GM21367 (cell line): ENCODE data around the gene ARHGAP12.

Experiments used
- ATAC-seq: cut with Tn5 transposase; IDR thresholded peaks from one replicate; pipeline ENCODE4 v1.9.1; 2021; ENCODE audit not compliant: unreplicated experiment

The ARHGAP12 gene

DNA sequence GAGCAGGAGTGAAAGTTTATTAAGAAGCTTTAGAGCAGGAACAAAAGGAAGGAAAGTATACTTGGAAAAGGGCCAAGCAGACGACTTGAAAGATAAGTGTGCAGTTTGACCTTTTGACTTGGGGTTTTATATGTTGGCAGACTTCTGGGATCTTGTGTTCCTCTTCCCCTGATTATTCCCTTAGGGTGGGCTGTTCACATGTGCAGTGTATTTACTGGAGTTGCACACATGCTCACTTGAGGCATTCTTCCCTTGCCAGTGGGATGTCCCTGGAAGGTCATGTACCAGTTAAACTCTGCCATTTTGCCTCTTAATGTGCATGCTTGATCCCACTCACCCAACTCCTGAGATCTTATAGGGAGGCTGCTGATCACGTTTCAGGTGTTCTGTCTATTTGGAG, 23.4 kb upstream of the ARHGAP12 start:
- no peak for ATAC-seq

DNA sequence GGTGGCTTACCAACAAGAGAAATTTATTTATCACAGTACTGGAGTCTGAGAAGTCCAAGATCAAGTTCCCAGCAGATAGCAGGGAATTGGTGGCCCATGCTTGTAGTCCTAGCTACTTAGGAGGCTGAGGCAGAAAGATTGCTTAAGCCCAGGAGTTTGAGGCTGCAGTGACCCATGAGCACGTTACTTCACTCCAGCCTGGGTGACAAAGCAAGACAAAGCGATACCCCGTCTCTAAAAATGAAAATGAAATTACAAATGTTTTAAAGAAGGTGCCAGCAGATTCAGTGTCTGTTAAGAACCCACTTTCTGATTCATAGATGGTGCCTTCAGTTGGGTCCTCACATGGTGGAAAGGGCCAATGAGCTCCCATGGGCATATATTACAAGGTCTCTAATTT, 20.6 kb upstream of the ARHGAP12 start:
- ATAC-seq = no peak

DNA sequence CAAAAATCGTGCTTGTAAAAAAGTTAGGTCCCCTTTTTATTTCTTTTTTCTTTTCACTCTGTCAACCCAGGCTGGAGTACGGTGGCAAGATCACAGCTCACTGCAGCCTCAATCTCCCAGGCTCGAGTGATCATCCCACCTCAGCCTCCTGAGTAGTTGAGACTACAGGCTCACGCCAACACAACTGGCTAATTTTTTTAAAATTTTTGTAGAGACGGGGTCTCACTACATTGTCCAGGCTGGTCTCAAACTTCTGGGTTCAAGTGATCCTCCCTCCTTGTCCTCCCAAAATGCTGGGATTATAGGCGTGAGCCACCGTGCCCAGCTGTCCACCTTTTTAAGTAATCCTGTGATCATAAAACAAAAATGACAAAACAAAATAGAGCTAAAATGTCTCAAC, 19.4 kb upstream of the ARHGAP12 start:
- no peak for ATAC-seq

DNA sequence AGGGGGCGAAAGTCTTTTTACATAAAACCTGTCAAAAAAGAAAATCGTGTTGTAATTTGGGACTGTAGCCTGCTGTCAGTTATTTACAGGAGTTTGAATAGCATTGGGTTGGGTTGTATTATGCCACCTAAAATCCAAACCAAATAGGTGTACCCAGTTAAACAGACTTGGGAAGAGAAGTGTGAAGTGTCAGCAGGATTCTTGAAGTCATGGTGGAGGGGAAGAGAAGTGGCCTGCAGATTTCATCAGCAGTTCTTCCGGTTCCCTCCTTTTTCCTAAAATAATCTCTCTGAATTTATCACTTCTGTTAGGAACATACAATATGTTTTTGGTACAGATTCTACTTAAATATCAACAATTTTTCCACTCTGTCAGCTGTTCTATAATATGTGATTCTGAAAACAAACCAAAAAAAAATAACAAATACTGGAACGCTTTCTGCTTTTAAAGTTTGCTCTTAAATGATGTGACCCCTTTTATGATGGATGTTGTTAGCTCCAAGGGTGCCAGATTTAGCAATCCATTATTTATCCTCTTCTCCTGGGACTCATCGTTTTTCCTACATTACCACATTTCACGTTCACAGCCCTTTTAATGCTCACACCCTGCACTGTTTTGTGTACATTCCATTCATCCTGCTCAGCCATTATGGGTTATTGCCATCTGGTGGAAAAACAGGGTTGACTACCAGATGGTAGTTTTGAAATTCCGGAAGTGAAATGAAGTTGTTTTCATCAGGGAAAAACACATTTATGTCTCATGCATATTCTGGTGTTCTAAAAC, 18.7 kb upstream of the ARHGAP12 start:
- no peak for ATAC-seq

DNA sequence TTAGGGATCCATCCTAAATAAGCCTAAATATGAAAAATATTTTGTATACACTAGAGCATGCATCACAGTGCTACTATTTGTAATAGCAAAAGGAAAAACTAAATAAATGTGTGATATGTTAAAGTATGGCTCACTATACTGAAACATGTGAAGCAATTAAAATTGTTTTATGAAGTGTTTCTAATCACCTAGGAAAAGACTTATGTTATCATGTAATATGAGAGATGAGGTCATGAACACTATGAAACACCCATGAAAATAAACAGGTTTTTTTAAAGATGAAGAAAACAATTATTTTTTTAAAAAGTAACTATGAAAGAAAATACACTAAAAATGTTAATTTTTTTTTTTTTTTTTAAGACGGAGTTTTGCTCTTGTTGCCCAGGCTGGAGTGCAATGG, 16.8 kb upstream of the ARHGAP12 start:
- ATAC-seq = no peak

DNA sequence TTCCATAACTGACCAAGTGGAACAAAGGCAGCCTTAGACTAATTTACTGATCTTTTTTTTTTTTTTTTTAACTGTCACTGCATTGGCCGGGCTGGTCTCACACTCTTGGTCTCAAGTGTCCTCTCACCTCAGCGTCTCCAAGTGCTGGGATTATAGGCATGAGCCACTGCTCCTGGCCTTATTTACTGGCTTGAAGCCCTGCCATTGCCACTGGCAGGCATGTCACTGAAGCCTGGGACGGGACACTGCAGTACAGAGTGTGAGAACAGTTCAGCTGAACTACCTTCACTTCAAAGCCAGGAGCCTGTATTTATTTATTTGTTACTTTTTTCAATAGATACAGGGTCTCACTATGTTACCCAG, 15.4 kb upstream of the ARHGAP12 start:
- no peak for ATAC-seq

DNA sequence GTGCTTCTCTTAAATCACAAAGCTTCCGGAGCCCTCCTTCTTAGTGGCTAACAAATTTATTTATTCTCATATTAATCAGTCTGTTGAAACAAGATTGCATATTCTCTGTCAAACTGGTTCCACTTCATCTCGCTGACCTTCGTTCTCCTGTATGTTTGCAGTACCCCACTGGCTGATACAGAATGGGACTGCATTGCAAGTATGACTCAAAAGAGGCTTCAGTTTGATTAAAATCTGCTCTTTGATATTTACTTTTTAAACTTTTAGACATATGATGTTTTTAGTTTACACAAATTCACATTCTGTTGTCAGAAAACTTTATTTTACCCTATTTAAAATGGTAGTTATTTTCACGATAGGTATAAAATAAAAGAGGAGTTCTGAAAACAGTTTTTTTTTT, 14.3 kb upstream of the ARHGAP12 start:
- no peak for ATAC-seq

DNA sequence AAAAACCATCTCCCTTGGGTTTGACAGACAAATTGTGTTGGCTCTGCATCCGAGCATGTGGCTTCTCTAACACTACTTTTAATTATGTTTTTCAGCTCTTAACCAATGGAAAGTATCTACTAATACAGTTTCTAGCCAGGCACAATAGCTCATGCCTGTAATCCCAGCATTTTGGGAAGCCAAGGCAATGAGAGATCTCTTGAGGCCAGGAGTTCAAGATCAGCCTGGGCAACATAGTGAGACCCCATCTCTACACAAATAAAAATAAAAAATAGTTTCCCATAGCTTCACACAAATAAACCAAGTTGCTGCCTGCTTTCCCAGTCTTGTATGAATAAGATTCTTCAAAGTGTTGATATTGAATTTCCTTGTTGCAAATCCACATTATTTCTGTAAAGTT, 13.8 kb upstream of the ARHGAP12 start:
- no peak for ATAC-seq

DNA sequence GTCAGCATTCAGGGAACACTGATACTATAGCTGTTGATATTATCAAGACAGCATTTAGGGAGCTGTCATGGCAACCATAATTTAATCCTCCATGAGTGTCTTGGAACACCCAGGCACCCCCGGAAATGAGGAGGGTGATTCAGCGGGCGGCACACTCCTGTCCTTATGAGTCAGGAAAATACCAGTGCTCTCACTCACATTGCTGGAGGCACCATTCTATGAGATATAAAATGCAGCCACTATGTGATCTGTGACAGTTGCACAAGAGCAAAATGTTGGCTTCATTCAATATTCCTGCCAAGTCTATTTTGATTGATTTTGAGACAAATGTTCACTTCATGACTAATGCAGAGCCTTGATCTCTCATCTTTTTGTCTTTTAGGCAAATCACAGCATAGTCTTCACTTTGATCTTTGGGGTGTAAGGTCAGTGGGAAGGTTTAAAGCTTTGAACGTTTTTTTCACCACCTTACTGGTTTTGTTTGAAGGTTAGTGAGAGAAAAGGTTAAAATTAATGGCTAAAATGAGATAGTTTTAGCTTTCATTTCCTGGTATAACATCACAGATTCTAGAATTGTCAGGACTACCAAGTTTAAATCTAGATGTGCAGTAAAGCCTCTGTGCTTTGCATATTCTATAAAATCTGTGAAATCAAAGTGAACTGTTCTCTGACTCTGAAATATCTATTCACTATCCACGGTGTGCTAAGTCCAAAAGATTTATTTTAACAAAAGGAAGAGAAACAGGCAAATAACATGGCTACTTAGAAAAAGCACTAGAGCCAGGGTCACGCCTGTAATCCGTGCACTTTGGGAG, 12.4 kb upstream of the ARHGAP12 start:
- ATAC-seq = no peak

DNA sequence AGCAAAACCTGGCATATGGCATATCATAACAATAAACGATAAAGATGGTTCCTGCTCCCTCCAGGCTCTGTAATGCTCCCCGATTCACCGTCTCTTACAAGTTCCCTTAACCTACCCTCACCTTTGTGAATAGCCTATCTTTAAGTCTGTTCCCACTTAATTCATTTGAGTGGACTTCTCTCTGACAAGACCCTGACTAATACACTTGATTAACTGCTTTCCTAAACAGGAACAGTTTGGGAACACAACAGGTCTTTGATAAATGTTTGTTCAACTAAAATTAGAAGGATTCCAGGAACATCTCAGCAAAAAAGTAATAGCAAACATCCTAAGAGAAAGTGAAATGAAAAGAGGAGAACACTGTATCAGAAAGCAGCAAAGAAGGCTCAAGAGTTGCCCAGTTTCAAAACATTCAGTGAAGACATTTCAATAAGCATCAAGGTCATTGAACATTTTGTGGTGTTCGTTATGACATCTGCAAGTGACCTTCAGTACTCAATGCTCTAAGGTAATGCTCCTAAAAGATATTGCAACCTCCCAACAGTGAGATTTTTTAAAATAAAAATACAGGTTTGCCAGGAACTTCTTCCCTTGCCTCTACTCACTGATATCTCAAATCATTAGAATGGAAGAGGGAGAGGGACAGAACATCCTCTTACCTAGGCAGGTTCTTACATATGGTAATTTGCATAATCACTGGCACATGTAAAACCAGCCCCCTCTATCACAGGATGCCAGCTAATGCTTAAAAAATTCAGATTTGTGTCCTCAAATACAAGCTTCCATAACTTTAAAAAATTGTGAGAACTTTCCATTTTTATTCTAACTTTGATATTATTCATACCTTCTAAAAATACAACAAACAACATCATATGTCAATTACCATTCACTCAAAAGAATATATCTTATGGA, 11.4 kb upstream of the ARHGAP12 start:
- no peak for ATAC-seq

DNA sequence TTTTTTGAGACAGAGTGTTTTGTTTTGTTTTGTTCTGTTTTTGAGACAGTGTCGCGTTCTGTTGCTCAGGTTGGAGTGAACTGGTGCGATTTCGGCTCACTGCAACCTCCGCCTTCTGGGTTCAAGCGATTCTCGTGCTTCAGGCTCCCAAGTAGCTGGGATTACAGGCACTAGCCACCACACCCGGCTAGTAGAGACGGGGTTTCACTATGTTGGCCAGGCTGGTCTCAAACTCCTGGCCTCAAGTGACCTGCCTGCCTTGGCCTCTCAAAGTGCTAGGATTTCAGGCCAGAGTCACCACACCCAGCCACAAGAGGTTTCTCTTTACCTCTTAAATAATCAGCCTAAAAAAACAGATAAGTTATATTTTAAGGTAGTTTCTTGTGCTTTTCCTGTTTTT, 8.7 kb upstream of the ARHGAP12 start:
- ATAC-seq = no peak

DNA sequence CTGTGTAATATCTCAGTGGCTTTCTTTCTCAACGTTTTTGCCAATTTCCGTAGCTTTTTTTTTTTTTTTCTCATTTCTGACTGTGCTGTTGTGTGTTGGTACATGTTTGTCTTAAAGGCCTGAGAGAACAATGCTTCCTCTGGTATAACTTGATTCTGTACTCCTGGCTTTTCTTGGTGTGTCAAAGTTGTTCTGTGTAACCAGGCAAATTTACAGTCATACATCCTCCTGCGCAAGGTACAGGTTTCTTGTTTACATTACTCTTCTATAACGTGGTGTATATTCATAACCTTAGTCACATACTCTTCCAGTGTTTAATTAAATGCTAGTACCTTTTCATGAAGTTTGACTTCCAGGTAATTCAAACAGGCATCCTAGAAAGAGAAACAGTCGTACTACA, 8.3 kb upstream of the ARHGAP12 start:
- no peak for ATAC-seq

DNA sequence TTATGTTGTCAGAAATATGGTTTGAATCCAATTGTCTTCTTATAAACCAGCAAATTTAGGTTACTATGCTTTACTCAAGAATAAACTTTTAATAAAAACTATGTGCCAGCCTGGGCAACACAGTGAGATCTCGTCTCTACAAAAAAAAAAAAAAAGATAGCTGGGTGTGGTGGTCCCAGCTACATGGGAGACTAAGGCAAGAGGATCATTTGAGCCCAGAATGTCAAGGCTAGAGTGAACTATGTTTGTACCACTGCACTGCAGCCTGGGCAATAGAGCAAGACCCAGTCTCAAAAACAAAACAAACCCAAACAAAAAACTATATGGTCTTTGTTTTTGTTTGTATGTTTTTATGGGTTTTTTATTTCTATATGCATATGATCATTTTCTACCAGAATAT, 7.5 kb upstream of the ARHGAP12 start:
- ATAC-seq = no peak

DNA sequence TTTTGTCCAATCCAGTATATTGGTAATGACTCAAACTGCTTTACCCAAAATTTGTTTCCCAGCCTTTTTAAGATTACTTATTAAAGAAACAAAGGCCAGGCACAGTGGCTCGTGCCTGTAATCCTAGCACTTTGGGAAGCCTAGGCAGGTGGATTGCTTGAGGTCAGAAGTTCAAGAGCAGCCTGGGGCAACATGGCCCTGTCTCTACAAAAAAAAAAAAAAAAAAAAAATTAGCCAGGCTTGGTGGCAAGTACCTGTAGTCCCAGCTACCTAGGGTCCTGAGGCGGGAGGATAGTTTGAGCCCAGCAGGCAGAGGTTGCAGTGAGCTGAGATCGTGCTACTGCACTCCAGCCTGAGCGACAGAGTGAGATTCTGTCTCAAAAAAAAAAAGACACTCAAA, 7.0 kb upstream of the ARHGAP12 start:
- ATAC-seq = no peak

DNA sequence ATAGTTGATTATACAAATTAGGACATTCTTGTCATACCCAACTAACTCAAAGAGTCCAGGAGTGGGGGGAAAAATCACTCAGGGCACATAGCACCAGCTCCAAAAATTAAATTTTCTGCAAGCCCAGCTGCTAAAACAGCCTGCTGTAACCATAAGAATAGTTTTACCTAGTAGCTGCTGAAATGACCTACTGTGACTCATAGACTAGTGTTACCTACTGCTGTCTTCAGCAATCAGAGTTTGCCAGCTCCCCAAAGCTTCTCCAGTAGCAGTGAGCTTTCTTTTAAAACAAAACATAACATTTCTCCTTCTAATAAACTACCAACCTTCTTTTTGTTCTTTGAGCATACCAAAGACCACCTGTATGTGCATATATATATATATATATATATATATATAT, 4.2 kb upstream of the ARHGAP12 start:
- no peak for ATAC-seq

DNA sequence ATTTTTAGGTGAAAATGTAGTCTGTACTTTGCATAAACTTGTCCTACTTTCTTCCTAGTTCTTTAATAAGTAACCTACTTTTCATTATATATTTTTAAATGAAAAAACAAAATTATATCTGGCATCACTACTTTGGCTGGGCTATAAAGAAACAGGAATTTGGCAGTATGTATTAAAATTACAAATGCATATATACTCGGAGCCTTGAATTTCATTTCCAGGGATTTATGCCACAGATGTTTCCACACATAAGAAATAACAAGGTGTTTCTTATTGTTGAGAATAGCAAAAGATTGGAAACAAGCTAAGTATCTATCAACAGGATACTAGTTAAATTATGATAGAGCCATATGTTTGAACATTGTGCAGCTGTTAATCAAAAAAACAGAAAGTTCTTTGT, 2.2 kb upstream of the ARHGAP12 start:
- no peak for ATAC-seq

DNA sequence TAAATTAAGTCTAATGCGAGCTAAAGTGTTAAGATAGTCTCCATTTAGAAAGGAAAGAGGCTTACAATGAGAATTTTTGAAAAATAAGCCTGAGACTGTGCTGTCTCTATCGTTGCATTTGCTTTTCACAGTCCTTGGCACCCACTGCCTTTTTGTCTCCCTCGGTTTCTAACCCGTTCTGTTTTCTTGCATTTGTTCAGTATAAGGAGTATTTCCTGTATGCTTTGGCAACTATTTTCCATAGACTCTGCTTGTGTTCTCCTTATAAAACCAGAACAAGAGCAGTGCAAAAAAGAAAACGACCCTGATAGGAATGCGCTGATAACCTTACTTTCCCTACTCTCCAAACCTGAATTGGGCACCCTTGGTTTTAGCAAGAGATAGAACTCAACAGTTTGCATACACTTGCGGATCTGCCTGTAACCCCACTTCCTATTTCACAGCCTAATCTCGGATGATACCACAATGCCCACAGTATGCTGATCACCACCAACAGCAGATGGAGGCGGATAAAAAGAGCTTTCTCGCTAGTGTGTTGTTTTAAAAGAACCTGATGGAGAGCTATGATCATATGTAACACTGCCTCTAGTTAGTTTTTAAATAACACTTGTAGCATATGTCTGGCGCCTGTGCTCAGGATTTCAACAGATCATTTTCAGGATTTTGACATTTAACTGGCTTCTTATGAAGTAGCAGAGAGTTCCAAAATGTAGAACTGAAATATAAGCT, 1.6 kb upstream of the ARHGAP12 start:
- peak; percentile 41 for ATAC-seq

DNA sequence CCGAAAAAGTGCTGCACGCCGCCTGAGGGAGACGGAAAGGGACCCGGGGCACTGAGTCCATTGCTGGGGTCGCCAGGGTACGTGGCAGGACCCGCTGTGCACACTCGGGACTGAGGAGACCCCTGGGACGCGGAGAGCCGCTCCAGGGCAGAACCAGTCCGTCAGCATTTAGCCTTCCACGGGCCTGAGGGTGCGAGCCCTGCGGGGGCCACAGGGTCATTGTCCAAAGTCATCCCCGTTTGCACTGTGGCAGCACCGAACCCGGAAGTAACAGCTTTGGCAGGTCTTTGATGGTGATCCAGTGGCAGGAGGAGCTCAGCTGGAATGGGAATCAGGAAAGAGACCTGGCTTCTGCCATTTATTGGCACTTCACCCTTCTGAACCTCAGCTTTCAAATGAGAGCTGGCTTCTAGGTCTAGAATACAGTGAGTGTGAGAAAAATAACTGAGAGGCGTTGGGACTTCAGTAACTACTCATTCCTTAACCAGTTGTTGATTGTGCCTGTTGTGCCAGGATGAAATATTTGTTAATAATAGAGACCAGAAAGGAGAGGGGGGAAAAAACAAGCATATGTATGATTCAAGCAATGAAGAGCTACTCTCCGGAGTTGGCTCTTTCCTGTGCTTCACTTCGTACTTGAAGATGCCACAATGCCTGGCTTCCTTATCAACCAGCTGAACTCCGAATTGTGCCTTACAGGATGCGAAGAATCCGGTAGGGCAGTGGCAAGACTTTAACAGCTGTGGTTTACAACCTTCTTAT, 811 bp upstream of the ARHGAP12 start:
- no peak for ATAC-seq

DNA sequence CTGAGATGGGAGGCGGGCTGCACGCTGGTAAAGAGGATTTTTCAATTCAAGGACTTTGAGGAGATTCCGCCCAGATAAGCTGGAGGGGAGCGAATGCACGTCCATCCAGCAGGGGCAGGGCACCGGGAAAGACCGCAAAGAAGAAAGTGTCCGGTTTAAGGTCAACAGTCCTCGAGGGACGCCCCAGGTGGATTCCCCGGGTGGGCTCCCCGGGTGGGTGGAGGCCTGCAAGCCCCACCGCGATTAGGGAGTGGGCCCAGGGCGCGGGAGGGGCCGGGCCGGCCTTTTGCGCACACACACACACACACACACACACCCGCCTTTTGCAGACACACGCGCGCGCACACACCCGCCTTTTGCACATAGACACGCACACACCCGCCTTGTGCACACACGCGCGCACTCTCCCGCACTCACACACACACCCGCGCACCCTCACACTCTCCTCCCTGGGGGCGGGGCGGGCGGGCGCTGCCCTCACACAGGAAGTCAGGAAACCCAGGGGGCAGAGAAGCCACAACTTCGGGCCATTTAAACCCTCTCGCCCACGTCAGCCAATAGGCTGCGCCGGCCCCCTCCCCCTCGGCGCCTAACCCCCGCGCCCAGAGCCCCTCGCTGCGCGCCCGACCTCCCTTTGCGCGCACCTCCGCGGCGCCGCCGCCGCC, 615 bp downstream of the ARHGAP12 start:
- peak; percentile 23 for ATAC-seq

DNA sequence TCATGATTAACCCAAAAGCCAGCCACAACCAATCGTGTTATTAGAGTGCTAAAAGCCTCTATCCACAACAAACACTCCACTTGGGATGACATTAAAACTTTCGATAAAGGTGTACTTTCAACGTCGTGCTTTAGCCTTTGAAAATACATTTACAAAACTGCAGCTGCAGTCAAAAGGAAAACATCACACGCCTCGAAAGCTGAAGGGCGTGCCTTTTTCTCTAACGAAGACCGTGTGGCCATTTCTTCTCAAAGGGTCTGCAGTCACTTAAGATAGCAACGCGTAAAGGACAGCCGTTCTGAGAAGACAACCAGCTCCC, 1.1 kb downstream of the ARHGAP12 start:
- ATAC-seq = no peak
